ENCODE results near the gene AP2S1. TPM values are rescaled to one million over a fixed set of nuclear protein-coding genes. Genes with fewer than 3 reads are reported as not detected.
A peak's percentile ranks its signal among the peaks of the same experiment; 100 is the strongest.
"Not testable (repeated sequence)": the region's sequence is repeated elsewhere in the genome, so short reads cannot be mapped to it uniquely, and the experiment has no call there.

AP2S1 gene
- total RNA-seq, 6 experiments from 2014 or later = 67.2 to 82.6 (median 73.6) TPM

DNA sequence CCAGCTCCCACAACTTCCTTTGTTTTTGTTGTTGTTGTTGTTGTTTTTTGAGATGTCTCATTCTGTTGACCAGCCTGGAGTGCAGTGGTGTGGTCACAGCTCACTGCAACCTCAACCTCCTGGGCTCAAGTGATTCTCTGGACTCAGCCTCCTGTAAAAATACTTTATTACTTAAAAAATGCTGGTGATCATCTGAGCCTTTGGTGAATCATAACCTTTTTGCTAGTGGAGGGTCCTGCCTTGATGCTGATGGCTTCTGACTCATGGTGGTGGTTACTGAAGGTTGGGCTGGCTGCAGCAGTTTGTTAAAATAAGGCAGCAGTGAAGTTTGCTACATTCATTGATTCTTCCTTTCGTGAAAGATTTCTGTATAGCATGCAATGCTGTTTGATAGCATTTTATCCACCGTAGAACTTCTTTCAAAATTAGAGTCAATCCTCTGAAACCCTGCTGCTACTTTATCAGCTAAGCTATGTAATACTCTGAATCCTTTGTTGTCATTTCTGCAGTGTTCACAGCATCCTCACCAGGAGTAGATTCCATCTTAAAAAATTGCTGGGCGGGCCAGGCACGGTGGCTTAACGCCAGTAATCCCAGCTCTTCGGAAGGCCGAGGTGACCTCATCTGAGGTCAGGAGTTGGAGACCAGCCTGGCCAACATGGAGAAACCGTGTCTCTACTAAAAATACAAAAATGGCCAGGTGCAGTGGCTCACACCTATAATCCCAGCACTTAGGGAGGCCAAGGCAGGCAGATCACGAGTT lies 28.1 kb upstream of the AP2S1 start:
- 50% methylated on average over 8 of the region's 9 CpGs for WGBS (ENCODE audit: insufficient coverage, low coverage, low lambda C conversion rate, missing lambda C conversion rate)
- Histone ChIP-seq H3K4me1 (peaks cover 0 to 55% (median 8%) of the 10 kb centered on the region in 4 donors), H3K27ac (peak overlapping the region in 1 of 3 donors; percentile 48), H3K27me3 (no peaks in the 10 kb centered on the region), H3K9me3 (no peaks in the 10 kb centered on the region), H3K36me3 (no peaks in the 10 kb centered on the region), H3K4me3 (no peak overlapping the region)
- no peak for TF ChIP-seq POLR2A (IDR thresholded peaks at IDR 0.05)
- TF ChIP-seq, protein P1, sequence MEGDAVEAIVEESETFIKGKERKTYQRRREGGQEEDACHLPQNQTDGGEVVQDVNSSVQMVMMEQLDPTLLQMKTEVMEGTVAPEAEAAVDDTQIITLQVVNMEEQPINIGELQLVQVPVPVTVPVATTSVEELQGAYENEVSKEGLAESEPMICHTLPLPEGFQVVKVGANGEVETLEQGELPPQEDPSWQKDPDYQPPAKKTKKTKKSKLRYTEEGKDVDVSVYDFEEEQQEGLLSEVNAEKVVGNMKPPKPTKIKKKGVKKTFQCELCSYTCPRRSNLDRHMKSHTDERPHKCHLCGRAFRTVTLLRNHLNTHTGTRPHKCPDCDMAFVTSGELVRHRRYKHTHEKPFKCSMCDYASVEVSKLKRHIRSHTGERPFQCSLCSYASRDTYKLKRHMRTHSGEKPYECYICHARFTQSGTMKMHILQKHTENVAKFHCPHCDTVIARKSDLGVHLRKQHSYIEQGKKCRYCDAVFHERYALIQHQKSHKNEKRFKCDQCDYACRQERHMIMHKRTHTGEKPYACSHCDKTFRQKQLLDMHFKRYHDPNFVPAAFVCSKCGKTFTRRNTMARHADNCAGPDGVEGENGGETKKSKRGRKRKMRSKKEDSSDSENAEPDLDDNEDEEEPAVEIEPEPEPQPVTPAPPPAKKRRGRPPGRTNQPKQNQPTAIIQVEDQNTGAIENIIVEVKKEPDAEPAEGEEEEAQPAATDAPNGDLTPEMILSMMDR (IDR thresholded peaks at IDR 0.05) = no peak
- intact Hi-C loops (cut with DNase I) = no loop called here
- peak in 1 of 3 donors; percentile 39 for DNase-seq
- ATAC-seq = peak in 3 of 4 donors; percentile 47 to 57 (median 47)

DNA sequence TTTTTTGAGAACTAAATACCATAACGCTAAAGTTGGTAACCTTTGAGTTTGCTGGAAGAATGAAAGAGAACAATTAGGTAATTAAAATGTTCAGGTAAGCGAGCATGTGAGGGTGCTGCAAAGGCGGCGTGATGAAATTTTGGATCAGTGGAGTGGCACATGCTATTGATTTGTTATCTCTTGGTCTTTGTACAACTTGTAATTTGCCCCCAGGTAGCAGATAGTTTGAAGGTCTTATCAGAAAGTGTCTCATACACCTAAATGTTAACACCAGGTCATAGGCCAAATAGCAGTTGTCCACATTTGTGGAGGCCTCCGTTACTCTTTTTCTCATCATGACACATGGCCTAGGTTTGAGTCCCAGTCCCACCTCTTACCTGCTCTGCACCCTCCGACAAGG lies 25.0 kb upstream of the AP2S1 start:
- Histone ChIP-seq H3K9me3 (no peaks in the 10 kb centered on the region), H3K4me3 (no peak overlapping the region), H3K27ac (peak overlapping the region; percentile 47 to 85 (median 77)), H3K36me3 (no peaks in the 10 kb centered on the region), H3K4me1 (peaks cover 0 to 58% (median 11%) of the 10 kb centered on the region in 4 donors), H3K27me3 (no peaks in the 10 kb centered on the region)
- ATAC-seq (peak; percentile 74 to 87 (median 79)), DNase-seq (peak in 1 of 3 donors; percentile 74)
- 42% methylated on average over 6 of the region's 6 CpGs for WGBS (ENCODE audit: insufficient coverage, low coverage, low lambda C conversion rate, missing lambda C conversion rate)
- TF ChIP-seq POLR2A (IDR thresholded peaks at IDR 0.05) = no peak
- TF ChIP-seq, protein P1 (IDR thresholded peaks at IDR 0.05) = no peak
- intact Hi-C loops (cut with DNase I) = no loop called here

DNA sequence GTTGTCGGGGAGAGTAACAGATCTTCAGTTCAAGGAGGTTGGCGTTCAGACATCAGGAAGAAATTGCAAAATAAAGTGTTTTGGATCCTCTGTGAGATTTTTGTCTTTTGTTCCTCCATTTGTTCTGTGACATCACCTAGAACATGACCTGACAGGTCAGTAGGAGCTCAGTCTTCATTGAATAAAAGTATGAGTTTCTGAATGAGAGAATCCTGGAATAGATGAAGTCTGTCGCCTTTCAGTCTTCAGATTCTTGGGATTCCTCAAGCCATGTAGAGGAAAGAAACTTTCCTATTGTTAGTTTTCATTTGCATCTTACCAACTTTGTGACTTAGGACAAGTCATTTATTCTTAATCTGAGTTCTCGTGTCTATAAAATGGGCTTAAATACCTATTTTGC lies 24.6 kb upstream of the AP2S1 start:
- TF ChIP-seq, protein P1 (IDR thresholded peaks at IDR 0.05) = no peak
- TF ChIP-seq POLR2A (IDR thresholded peaks at IDR 0.05) = no peak
- ATAC-seq (peak in 1 of 4 donors; percentile 6), DNase-seq (no peak)
- H3K27me3 ChIP-seq = no peaks in the 10 kb centered on the region
- H3K27ac ChIP-seq = peak overlapping the region; percentile 47 to 85 (median 77)
- intact Hi-C loops (cut with DNase I) = no loop called here
- H3K9me3 ChIP-seq = no peaks in the 10 kb centered on the region
- H3K4me3 ChIP-seq = no peak overlapping the region
- no peaks in the 10 kb centered on the region for H3K36me3 ChIP-seq
- WGBS (ENCODE audit: insufficient coverage, low coverage, low lambda C conversion rate, missing lambda C conversion rate) = 46% methylated on average over 4 of the region's 4 CpGs
- peaks cover 0 to 62% (median 11%) of the 10 kb centered on the region in 4 donors for H3K4me1 ChIP-seq

DNA sequence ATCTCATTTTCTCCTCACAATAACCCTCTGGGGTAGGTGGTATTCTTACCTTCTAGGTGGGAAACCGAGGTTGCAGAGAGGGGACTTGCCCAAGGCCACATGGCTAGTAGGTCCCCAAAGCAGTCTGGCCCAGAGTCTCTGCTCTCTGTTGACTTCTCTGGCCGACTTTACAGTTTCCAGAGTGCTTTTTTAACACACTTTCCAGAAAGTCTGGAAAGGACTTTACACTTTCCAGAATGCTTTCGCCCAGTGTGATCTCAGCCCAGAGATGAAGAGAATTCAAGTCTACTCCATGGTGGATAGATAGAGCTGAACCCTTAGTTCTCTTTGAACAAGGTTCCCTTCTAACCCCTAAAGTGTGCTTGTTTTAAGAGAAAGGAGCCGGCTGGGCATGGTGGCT lies 22.3 kb upstream of the AP2S1 start:
- TF ChIP-seq, protein P1 (IDR thresholded peaks at IDR 0.05) = no peak
- no peak for TF ChIP-seq POLR2A (IDR thresholded peaks at IDR 0.05)
- H3K27ac ChIP-seq = peak overlapping the region; percentile 22 to 85 (median 72)
- no peaks in the 10 kb centered on the region for H3K27me3 ChIP-seq
- intact Hi-C loops (cut with DNase I) = no loop called here
- DNase-seq = peak in 1 of 3 donors; percentile 50
- 42% methylated on average over 4 of the region's 4 CpGs for WGBS (ENCODE audit: insufficient coverage, low coverage, low lambda C conversion rate, missing lambda C conversion rate)
- no peaks in the 10 kb centered on the region for H3K9me3 ChIP-seq
- H3K4me3 ChIP-seq = no peak overlapping the region
- ATAC-seq = peak; percentile 24 to 74 (median 64)
- H3K36me3 ChIP-seq = no peaks in the 10 kb centered on the region
- H3K4me1 ChIP-seq = peaks cover 0 to 64% (median 14%) of the 10 kb centered on the region in 4 donors

DNA sequence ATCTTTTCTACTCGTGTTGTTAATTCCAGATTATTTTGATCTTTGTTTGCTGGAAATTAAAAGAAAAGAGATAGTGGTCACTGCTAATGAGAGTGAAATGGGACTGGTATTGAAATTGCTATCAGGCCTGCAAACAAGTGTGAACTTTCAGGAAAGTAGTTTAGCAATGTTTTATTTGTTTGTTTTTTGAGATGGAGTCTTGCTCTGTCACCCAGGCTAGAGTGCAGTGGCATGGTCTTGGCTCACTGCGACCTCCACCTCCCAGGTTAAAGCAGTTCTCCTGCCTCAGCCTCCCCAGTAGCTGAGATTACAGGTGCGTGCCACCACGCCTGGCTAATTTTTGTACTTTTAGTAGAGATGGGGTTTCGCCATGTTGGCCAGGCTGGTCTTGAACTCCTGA lies 20.5 kb upstream of the AP2S1 start:
- H3K4me1 ChIP-seq = peaks cover 0 to 76% (median 15%) of the 10 kb centered on the region in 4 donors
- H3K27me3 ChIP-seq; H3K4me3 ChIP-seq; H3K36me3 ChIP-seq; intact Hi-C loops (cut with DNase I); H3K9me3 ChIP-seq; DNase-seq: not testable (repeated sequence)
- H3K27ac ChIP-seq = peak overlapping the region in 2 of 3 donors; percentile 42 to 85
- 25% methylated on average over 2 of the region's 5 CpGs for WGBS (ENCODE audit: insufficient coverage, low coverage, low lambda C conversion rate, missing lambda C conversion rate)
- ATAC-seq = peak; percentile 11 to 31 (median 18)

All from right lobe of liver (tissue), 6 donors.